Urothelium cell line (cell line): ENCODE data around the gene AVPR2.

Experiments used
- DNase-seq: peaks from one replicate; pipeline ENCODE4 v3.0.0; 2011; ENCODE audit warnings: low spot score, mixed read lengths
- FAIRE-seq: peaks from 2 replicates; lab custom pipeline; 2011; peaks lifted over from hg19 to GRCh38; lab: Jason Lieb, UNC

Gene AVPR2

DNA sequence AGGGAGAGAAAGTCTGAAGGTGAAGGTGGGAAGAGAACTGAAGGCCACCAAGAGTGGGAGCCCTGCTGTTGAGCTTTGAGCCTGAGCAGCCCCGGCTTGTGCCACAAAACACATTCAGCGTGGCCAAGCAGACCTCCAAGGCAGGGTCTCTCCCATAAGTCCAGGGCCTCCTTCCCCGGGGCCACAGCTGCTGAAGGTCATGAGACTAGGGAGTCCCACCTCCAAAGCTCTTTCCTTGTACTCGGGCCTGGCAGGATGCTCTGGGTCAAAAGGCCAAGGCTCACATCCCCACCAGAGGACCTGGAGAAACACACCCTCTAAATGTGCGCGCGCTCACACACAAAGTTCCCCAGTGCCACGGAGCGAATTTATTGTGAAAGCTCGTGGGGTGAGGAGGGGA is 25.1 kb downstream of the AVPR2 start:
- FAIRE-seq, result no peak
- DNase-seq, result no peak

- no peak for DNase-seq
- no peak for FAIRE-seq
Measured at GRCh38 chrX:153930011-153930910, 25.8 kb downstream of the AVPR2 start.

DNA sequence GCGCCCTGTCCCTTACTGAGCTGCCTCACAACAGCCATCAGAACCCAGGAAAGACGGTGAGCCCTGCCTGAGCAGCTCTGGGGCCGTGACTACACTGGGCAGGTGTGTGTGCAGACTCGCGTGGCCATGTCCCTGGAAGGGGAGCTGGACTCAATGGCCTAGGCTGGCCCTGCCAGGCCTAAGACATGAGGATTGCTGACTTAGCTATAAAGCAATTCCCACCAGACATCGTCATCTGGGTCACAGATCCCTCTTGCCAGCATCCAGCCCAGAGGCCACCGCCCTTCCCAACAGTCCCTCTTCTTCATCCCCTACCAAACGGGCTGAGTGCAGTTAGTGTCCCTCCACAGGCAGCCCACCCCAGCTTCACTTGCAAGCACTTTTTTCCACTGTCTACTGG is 26.7 kb downstream of the AVPR2 start:
- FAIRE-seq (no peak), DNase-seq (no peak)

DNA sequence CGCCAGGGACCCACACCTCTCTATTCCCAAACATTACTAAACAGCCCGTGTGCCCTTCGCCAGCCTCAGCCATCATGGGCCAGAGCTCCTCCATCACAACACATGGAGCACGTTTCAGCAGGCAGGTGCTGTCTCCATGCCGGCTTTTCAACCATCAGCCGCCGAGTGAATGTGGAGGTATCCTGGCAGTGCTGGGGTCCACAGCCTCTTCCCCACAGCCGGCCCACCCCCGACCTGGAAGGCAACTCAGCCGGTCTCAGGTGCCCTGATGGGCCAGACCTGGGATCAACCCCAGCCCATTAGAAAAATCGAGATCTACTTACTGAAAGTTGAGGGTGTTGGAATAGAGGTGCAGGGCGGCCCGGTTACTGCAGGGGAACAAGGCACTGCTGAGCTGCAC is 27.3 kb downstream of the AVPR2 start:
- FAIRE-seq (no peak), DNase-seq (no peak)

- DNase-seq (no peak), FAIRE-seq (no peak)
Measured at GRCh38 chrX:153932220-153932915, 27.9 kb downstream of the AVPR2 start.

- no peak for FAIRE-seq
Measured at GRCh38 chrX:153933748-153934147, 29.3 kb downstream of the AVPR2 start.

DNA sequence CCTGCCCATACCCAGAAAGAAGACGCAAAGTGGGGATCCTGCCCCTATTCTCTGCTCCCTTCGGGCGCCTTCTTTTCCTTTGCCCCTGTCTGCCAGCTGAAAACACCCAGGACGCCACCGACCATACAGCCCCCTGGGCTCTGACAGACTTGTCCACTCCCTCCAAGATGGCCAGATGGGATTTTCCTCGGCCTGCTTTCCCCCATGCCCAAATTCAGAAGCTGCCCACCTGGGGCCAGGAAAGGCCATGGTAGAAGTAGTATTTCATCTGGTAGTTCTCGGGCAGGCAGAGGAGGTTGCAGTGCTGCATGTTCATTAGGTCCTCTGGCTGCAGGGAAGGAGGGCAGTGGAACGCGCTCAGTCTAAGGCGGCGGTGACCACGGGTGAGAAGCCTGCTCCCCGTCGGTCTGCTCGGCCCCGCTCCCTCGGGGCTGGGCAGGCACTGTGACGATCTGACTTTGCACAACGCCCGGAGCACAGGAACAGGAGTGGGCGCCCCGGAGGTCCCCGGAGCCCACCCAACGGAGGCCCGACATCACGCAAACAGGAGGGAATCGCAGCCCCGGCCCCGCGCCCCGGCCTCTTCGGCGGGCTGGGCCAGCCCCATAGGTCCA is 29.8 kb downstream of the AVPR2 start:
- no peak for DNase-seq
- no peak for FAIRE-seq

More at GRCh38 chrX:153933748-153934147, 29.3 kb downstream of the AVPR2 start:
- DNase-seq, result no peak

DNA sequence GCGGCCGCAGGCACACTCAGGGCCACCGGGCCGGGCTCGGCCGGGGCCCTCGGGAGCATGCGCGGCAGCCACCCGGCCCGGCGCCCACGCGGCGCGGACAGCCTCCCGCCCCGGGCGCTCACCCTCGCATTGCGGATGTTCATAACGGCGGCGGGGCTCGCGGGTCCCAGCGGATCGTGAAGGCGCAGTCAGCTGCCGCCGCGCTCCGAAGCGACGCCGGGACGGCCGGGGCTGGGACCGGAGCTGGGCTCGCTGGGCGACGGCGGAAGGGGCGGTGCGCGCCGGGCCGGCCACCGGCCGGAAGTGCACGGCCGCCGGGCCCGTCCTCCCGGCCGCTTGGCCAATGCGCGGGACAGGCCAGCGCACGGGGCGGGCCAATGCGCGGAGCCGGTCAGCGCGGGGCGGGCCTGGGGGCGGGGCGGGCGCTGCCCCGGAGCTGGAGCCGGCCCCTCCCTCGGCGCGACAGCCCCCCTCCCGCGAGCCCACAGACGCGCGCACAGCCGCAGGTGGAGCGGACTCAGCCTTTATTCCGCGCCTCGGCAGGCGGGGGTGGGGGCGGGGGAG is 30.4 kb downstream of the AVPR2 start, which contains the start of gene NAA10:
TSS of gene NAA10 (minus strand) at position 276 of the 564 bp plus-strand sequence. CDS start at position 143, 133 bp downstream.
- FAIRE-seq (peak; percentile 69), DNase-seq (peak; percentile 94)

GRCh38 chrX:153935326-153935851 is 30.9 kb downstream of the AVPR2 start:
- no peak for DNase-seq
- FAIRE-seq, result no peak

- DNase-seq (no peak), FAIRE-seq (no peak)
Measured at GRCh38 chrX:153937056-153937455, 32.6 kb downstream of the AVPR2 start.

DNA sequence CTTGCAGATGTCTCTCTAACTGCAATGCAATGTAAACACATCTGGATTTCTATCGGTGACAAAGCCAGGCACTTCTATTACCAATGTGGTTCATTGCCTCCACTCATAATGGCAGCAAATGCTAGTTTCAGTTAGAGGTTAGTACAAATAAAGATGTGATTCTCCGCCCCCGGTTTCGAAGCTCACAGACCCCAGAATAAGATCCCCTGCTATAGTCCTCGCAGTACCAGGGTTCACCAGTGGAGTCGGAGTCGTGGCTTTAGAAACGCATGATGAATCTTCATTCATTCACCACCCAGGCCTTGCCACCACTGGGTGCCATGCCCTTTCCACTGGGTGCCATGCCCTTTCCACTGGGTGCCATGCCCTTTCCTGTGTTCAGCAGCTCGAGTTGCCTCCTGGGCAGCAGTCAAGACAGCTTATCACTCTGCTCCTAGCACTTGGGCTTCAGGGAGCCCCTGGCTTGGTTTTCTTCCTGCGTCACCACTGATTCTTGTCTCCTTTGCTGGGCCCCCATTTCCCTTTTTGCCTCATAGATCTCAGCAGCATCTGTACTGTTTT is 33.8 kb downstream of the AVPR2 start:
- DNase-seq, result no peak
- FAIRE-seq, result no peak

DNA sequence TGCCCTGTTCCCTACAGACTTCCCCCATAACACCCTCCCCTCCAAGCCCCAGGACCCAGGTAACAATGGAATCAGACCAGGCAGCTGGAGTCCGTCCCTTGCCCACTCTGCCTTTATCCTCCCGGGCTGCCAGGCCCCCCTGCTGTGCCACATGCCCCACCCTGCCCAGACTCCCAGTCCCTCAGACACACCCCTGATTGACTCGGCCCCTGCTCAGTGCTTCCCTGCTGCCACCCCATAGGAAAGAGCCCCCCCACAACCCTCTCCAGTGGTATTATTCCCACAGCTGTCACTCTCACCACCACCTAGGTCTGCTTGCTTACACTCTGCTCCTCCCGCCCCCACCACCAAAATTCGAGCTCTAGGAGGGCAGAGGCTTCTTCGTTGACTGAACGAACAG is 35.1 kb downstream of the AVPR2 start:
- no peak for FAIRE-seq
- DNase-seq, result no peak

DNA sequence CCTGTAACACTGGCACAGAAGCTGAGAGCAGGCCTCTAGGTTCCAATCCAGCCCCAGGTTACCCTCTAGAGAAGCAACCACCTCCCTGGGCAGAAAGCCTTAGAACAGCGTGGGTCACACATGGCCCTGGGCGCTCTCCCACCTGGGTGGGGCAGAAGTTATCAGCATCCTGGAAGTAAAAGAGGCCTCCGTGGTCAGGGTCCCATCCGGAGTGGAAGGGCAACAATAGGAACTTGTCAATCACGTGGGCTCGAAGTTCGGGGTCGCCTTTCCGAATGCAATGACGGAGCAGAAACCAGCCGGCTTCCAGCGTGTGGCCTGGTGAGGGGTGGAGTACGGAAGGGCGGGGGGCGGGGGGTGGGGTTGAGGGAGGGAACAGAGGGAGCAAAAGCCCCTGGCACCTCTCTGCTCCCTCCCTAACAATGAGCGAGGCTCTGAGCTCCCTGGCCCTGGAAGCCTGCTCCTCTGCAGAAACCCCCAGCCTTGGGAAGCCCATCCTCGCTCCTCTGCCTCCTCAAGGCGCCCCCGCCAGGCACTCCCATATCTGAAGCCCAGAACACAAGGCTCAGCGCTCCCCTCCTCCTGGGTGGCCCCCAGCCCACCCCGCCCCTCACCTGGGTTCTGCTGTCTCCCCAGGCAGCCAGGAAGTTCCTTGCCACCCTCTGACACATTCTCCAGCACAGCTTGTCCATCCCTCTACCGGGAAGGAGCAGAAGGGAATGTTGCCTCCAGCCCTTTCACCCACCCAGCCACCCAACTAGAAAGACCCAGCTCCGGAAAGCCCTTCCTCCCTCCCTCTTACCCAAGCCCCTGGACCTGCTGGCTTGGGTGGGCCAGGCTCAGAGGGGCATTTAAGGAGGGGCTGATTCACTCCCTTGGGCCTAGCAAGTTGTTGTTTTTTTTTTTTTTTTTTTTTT is 37.1 kb downstream of the AVPR2 start:
- FAIRE-seq (no peak), DNase-seq (no peak)

DNA sequence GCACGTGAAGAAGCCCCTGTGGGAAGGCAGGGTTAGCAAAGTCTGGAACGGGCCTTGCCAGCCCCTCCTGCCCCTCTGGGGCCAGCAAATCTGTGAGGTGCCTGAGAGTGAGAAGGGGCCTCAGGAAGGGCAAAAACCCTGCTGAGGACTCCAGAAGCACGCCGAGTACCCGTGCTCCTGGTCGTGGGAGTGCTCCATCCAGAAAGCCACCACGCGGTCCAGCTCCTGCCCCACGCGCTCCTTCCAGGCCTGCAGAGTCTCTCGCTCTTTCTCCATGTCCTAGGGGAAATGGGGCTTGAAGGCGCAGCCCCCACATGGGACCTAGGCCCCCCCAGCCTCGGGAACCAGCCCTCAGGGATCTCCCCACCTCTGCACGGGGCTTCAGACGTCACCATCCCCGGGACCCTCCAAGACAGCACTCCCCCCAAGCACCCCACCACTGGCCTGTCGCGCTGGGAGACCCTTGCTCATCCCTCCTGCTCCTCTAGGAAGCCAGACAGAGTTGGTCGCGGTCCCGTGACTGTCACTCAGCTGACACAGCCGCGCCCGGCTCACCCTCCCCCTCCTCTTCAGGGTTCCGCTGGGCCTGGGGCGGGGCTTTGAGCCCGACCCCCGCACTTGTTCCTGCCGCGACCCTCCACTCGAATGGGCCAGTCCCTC is 39.8 kb downstream of the AVPR2 start, which contains the start of gene RENBP:
TSS of gene RENBP (minus strand) at position 504 of the 660 bp plus-strand sequence. CDS start at position 471, 33 bp downstream.
- no peak for FAIRE-seq
- no peak for DNase-seq

- DNase-seq, result no peak
- no peak for FAIRE-seq
Measured at GRCh38 chrX:153944800-153945150, 40.3 kb downstream of the AVPR2 start.

- DNase-seq, result no peak
- FAIRE-seq, result no peak
Measured at GRCh38 chrX:153945956-153946943, 41.8 kb downstream of the AVPR2 start.

GRCh38 chrX:153947009-153947769 is 42.7 kb downstream of the AVPR2 start:
- DNase-seq, result peak; percentile 83
- FAIRE-seq, result no peak
